AG04450 (cell line): ENCODE measurements around the gene POU6F2. TPM values are rescaled to one million over a fixed set of nuclear protein-coding genes. Genes with fewer than 3 reads are reported as not detected.

Experiments
- CTCF ChIA-PET: fragments of 300-600, 350-600 bp; formaldehyde crosslinking; extraction: SDS; loops from one replicate; lab custom pipeline; 2022; ENCODE audit warnings: antibody characterized with exemption, inconsistent platforms; lab: Charles Lee
- POLR2A ChIA-PET: fragments of 350-600 bp; formaldehyde crosslinking; extraction: SDS; loops from one replicate; lab custom pipeline; 2021; ENCODE audit warnings: antibody characterized with exemption, inconsistent platforms; lab: Yijun Ruan, JAX
- DNase-seq: peaks from one replicate; pipeline ENCODE4 v3.0.0-alpha.2; 2011; ENCODE audit warnings: low read depth, low spot score
- H3K27ac ChIP-seq: one replicate; pipeline ENCODE4 v1.5.1; 2012; ENCODE audit warnings: low read depth, low read length, control low read depth
- H3K27me3 ChIP-seq: one replicate; pipeline ENCODE4 v1.6.0; 2012; ENCODE audit warnings: low read length; ENCODE audit not compliant: control insufficient read depth, insufficient read depth
- H3K4me3 ChIP-seq: 2 replicates; pipeline ENCODE4 v1.5.1; 2011; ENCODE audit warnings: mild to moderate bottlenecking, low read depth, low read length, control low read depth
- H3K9me3 ChIP-seq: 2 replicates; pipeline ENCODE4 v1.5.1; 2012; ENCODE audit warnings: low read length; ENCODE audit not compliant: control insufficient read depth, insufficient read depth
- CTCF ChIP-seq: IDR thresholded peaks from 2 replicates; pipeline ENCODE4 v1.5.1; 2011; ENCODE audit warnings: low read depth, low read length, control low read depth, inconsistent platforms
- polyA plus RNA-seq: library from polyadenylated mRNA; depleted of rRNA; stranded (reverse); fragments of >200 nt; gene quantifications from 2 replicates; pipeline ENCODE4 v1.2.3, GENCODE V29; 2011

Gene POU6F2
- polyA plus RNA-seq, 1 experiment, result not detected

- no peak for DNase-seq
These were observed 293.7 kb downstream of the POU6F2 start for GRCh38 chr7:39271402-39271801.

GRCh38 chr7:39272111-39272510 is 294.4 kb downstream of the POU6F2 start:
- Histone ChIP-seq H3K27ac (no peak overlapping the region), H3K4me3 (no peak overlapping the region), H3K9me3 (no peaks in the 10 kb centered on the region), H3K27me3 (no peaks in the 10 kb centered on the region)
- no peak for TF ChIP-seq CTCF
- no peak for DNase-seq
- ChIA-PET CTCF (no interaction called here), POLR2A (no interaction called here)

More at GRCh38 chr7:39271402-39271801, 293.7 kb downstream of the POU6F2 start:
- no peak overlapping the region for H3K27ac ChIP-seq
- no peak for TF ChIP-seq CTCF
- no peaks in the 10 kb centered on the region for H3K27me3 ChIP-seq
- ChIA-PET POLR2A (no interaction called here), CTCF (no interaction called here)
- no peak overlapping the region for H3K4me3 ChIP-seq
- no peaks in the 10 kb centered on the region for H3K9me3 ChIP-seq

- no peaks in the 10 kb centered on the region for H3K27me3 ChIP-seq
- no peak for DNase-seq
- no peak overlapping the region for H3K4me3 ChIP-seq
- H3K27ac ChIP-seq, result no peak overlapping the region
- ChIA-PET POLR2A (no interaction called here), CTCF (no interaction called here)
- H3K9me3 ChIP-seq, result no peaks in the 10 kb centered on the region
- no peak for TF ChIP-seq CTCF
These were observed 295.0 kb downstream of the POU6F2 start for GRCh38 chr7:39272691-39273090.

DNA sequence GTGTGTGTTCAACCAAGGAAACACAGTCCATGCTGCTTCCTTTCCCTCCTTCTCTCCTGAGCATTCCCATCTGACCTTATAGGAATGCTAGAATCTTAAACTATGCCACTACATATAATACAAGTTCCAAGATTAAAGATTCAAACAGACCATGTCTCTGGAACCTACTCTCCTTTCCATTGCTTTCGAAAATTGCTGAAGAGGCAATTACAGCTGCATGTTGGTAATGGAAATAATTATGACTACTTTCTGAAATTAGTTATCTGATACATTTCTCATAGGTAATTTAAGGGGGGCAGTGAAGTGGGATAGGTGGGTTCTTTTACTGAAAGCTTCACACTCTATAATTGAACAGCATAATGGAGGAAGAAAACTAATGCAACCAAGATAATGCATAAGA is 302.6 kb downstream of the POU6F2 start:
- H3K27me3 ChIP-seq, result no peaks in the 10 kb centered on the region
- no peaks in the 10 kb centered on the region for H3K9me3 ChIP-seq
- H3K4me3 ChIP-seq, result no peak overlapping the region
- POLR2A ChIA-PET, result no interaction called here
- no peak for TF ChIP-seq CTCF
- H3K27ac ChIP-seq, result no peak overlapping the region
- CTCF ChIA-PET, result no interaction called here
- DNase-seq, result no peak

DNA sequence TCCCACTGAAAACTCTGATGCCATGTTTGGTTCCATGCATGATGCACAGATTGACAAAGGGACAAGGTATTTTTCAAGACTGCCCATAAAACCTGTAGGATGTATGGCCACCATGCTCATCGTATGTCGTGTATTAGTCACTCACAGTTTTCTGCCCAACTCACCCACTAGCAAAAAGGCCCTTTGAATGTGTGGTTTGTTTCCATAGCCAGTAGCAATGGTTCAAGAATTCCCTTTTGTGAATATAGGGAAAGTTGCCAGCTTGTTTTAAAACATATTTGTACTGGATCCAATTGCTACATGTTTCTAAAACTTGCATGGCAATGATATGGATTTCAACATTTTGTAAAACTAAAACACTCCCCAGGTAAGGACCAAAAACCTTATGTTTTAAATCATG is 307.5 kb downstream of the POU6F2 start:
- no peak for DNase-seq
- Histone ChIP-seq H3K27ac (no peak overlapping the region), H3K9me3 (no peaks in the 10 kb centered on the region), H3K27me3 (no peaks in the 10 kb centered on the region), H3K4me3 (no peak overlapping the region)
- ChIA-PET POLR2A (no interaction called here), CTCF (no interaction called here)
- TF ChIP-seq CTCF, result no peak
